ENCODE results near the gene PPBP.

Gene PPBP, protein sequence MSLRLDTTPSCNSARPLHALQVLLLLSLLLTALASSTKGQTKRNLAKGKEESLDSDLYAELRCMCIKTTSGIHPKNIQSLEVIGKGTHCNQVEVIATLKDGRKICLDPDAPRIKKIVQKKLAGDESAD

GRCh38 chr4:73988061-73988460 lies at the start of gene PPBP:
Gene PPBP (minus strand): TSS chr4:73988190. CDS start chr4:73988103, 87 bp downstream.
- Mint-ChIP-seq H3K9me3 (no peaks in the 10 kb centered on the region), H3K4me1 (no peaks in the 10 kb centered on the region), H3K4me3 (no peak within 1 kb of the TSS), H3K27me3 (no peaks in the 10 kb centered on the region), H3K27ac (no peak within 1 kb of the TSS)
- ATAC-seq: peak; percentile 39
- DNase-seq: no peak

DNA sequence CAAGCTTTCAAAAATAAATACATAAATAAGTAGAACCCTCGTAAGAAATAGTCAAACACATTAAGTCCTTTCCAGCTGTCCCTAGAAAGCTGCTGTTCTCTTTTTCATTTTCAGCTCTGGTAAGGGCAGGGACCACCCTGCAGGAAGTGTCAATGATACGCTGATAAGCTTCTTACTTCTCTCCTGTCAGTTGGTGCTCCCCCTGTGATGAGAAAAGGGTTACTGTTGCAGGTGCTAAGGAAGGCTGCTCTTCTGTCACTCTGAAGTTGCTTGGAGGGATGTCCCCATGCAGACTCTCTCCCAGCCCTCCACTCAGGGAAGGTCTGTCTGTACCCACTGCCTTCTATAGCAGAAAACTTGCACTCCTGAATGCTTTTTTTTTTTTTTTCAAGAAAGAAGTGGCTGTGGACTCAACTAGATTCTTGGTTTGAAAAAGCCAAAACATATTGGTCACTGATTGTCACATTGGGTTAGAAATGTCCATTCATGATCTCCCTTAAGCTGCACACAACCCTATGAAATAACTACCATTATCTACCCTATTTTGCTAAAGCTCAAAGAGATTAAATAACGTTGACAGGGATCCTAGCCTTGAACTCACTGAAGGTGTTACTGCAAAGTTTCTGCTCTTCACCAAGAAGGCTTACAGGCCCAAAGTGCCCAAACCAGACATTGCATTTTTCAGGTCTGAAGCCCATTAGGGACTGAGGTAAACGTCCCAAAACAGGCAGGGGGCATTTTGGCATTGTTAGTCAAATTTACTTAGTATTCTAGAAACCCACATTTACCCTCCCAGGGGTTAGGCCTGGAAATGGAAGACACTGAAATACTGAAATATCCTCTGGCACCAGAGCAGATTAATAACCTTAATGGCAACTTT lies 49.3 kb upstream of the PPBP start:
- ATAC-seq (no peak), DNase-seq (no peak)
- Mint-ChIP-seq H3K9me3 (no peaks in the 10 kb centered on the region), H3K27ac (no peak overlapping the region), H3K27me3 (peaks cover 74% of the 10 kb centered on the region), H3K4me3 (peak overlapping the region in 1 of 2 donors; percentile 81), H3K4me1 (peaks cover 14% of the 10 kb centered on the region)

DNA sequence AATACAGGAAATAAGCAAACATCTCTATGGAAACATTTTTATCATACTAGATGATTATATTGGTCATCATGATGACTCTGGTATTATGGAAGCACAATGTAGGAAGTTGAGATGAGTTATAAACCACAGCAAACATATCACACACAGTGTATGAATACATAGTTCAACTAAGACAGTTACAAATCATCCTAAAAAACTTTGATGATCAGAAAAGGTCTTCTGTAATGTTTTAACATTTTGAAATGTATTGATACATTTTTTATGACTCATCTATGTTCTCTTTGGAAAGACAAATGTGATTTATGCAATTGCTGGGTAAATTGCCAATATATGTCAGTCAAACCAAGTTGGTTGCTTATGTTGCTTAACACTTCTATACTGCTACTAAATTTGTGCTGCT lies 45.7 kb upstream of the PPBP start:
- ATAC-seq (no peak), DNase-seq (no peak)
- Mint-ChIP-seq H3K27me3 (peaks cover 38% of the 10 kb centered on the region), H3K4me1 (peaks cover 6% of the 10 kb centered on the region), H3K4me3 (no peak overlapping the region), H3K9me3 (peaks cover 0 to 3% of the 10 kb centered on the region in 2 donors), H3K27ac (no peak overlapping the region)

- ATAC-seq (no peak), DNase-seq (no peak)
- Mint-ChIP-seq H3K4me3 (no peak overlapping the region), H3K27ac (no peak overlapping the region), H3K4me1 (no peaks in the 10 kb centered on the region), H3K27me3 (peaks cover 22% of the 10 kb centered on the region), H3K9me3 (peaks cover 5 to 9% of the 10 kb centered on the region in 2 donors)
Observed at GRCh38 chr4:74032064-74032463, 44.1 kb upstream of the PPBP start.

GRCh38 chr4:74031576-74031975 lies 43.6 kb upstream of the PPBP start:
- H3K27ac Mint-ChIP-seq: no peak overlapping the region
- no peak for ATAC-seq
- no peaks in the 10 kb centered on the region for H3K4me1 Mint-ChIP-seq

DNA sequence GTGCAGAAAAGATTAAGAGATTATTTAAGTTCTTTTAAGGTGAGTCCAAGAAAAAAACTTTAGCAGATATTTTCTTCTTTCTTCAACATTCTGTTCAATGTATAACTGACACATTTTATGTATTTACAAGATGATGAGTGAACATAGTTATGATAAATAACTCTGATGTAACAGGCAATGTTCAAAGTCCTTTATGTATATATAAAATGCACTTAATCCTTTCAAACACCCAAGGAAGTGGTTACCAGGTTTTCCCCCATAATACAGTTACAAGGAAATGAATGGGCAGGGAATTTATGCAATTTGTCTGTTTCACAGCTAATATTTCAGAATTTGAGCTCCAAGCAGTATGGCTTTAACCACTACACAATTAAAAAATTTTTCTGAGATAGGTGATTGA lies 42.3 kb upstream of the PPBP start:
- Mint-ChIP-seq H3K4me1 (no peaks in the 10 kb centered on the region), H3K27me3 (peaks cover 9% of the 10 kb centered on the region), H3K9me3 (peaks cover 5 to 9% of the 10 kb centered on the region in 2 donors), H3K27ac (no peak overlapping the region), H3K4me3 (no peak overlapping the region)
- ATAC-seq (no peak), DNase-seq (no peak)

More at GRCh38 chr4:74031576-74031975, 43.6 kb upstream of the PPBP start:
- H3K27me3 Mint-ChIP-seq: peaks cover 20% of the 10 kb centered on the region
- no peak overlapping the region for H3K4me3 Mint-ChIP-seq
- H3K9me3 Mint-ChIP-seq: peaks cover 5 to 9% of the 10 kb centered on the region in 2 donors
- no peak for DNase-seq

DNA sequence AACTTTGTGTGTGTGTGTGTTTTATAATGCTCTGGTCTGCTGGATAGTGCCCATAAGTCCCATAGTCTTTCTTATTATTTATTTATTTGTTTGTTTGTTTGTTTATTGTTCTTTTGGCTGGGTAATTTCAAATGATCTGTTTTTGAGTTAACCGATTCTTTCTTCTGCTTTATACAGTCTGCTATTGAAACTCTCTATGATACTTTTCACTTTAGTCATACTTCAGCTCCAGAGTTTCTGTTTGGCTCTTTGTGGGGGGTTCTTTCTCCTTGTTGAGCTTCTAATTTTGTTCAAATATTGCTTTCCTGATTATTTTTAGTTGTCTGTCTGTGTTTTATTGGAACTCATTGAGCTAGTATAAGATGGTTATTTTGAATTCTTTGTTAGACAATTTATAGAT lies 40.5 kb upstream of the PPBP start:
- ATAC-seq (no peak), DNase-seq (no peak)
- H3K4me3 Mint-ChIP-seq: no peak overlapping the region
- H3K4me1 Mint-ChIP-seq: no peaks in the 10 kb centered on the region
- H3K27me3 Mint-ChIP-seq: peaks cover 7% of the 10 kb centered on the region
- H3K27ac Mint-ChIP-seq: no peak overlapping the region
- H3K9me3 Mint-ChIP-seq: peaks cover 5 to 9% of the 10 kb centered on the region in 2 donors

- Mint-ChIP-seq H3K4me1 (no peaks in the 10 kb centered on the region), H3K27ac (no peak overlapping the region), H3K4me3 (no peak overlapping the region), H3K9me3 (peaks cover 5 to 6% of the 10 kb centered on the region in 2 donors), H3K27me3 (no peaks in the 10 kb centered on the region)
- ATAC-seq: no peak
- no peak for DNase-seq
Observed at GRCh38 chr4:74023709-74024108, 35.7 kb upstream of the PPBP start.

DNA sequence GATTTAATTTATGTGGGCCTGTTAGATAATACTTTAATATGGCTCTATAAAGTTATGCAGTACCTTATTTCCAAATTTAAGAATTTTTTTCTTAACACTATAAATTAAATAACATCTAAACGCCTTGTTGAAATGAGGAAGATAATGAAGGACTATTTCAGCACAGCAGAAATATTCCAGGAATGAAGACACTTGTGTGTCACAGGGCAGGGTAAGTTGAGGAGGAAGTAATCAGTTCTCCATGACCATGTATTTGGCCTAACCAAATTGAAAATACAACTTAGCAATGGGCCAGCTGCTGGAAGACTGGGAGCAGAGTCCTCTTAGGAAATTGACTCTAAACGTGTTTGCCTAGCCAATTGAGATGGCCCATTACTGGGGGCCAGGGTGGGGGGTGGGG lies 33.6 kb upstream of the PPBP start:
- peaks cover 11% of the 10 kb centered on the region for H3K4me1 Mint-ChIP-seq
- DNase-seq (no peak), ATAC-seq (no peak)
- no peaks in the 10 kb centered on the region for H3K27me3 Mint-ChIP-seq
- H3K27ac Mint-ChIP-seq: no peak overlapping the region
- no peaks in the 10 kb centered on the region for H3K9me3 Mint-ChIP-seq
- H3K4me3 Mint-ChIP-seq: no peak overlapping the region

GRCh38 chr4:74018771-74019170 lies 30.8 kb upstream of the PPBP start:
- Mint-ChIP-seq H3K27me3 (no peaks in the 10 kb centered on the region), H3K4me1 (peaks cover 25% of the 10 kb centered on the region), H3K4me3 (no peak overlapping the region), H3K27ac (no peak overlapping the region), H3K9me3 (no peaks in the 10 kb centered on the region)
- ATAC-seq (peak; percentile 49), DNase-seq (no peak)

DNA sequence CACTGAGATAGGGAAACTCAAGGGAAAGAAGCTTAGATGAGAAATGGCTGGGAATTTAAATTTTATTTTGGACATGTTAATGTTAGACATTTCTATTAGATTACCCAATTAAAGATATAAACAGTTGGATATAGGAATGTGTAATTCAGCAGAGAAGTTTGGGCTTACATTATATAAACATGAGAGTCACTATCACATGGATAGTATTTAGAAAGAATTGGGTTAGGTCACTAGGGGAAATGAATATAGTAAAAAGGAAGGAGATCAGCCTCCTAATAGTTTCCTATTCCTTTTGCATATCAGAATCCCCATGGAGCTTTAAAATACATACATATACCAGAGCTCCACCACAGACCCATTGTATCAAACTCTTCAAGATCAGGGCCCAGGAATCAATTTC lies 30.1 kb upstream of the PPBP start:
- H3K9me3 Mint-ChIP-seq: no peaks in the 10 kb centered on the region
- H3K27me3 Mint-ChIP-seq: no peaks in the 10 kb centered on the region
- ATAC-seq: no peak
- no peak for DNase-seq
- H3K4me1 Mint-ChIP-seq: peaks cover 25% of the 10 kb centered on the region
- no peak overlapping the region for H3K27ac Mint-ChIP-seq
- no peak overlapping the region for H3K4me3 Mint-ChIP-seq

- ATAC-seq (peak; percentile 79), DNase-seq (no peak)
- Mint-ChIP-seq H3K27ac (peak overlapping the region; percentile 8 to 58), H3K9me3 (no peaks in the 10 kb centered on the region), H3K4me3 (no peak overlapping the region), H3K27me3 (no peaks in the 10 kb centered on the region), H3K4me1 (peaks cover 25% of the 10 kb centered on the region)
Observed at GRCh38 chr4:74016068-74016467, 28.1 kb upstream of the PPBP start.

- H3K4me3 Mint-ChIP-seq: no peak overlapping the region
- DNase-seq (no peak), ATAC-seq (peak; percentile 46)
- peaks cover 25% of the 10 kb centered on the region for H3K4me1 Mint-ChIP-seq
- no peaks in the 10 kb centered on the region for H3K9me3 Mint-ChIP-seq
- no peaks in the 10 kb centered on the region for H3K27me3 Mint-ChIP-seq
- H3K27ac Mint-ChIP-seq: peak overlapping the region; percentile 8 to 40
Observed at GRCh38 chr4:74015126-74015780, 27.3 kb upstream of the PPBP start.

GRCh38 chr4:74014332-74014731 lies 26.3 kb upstream of the PPBP start:
- H3K27ac Mint-ChIP-seq: no peak overlapping the region
- H3K4me3 Mint-ChIP-seq: no peak overlapping the region
- no peak for ATAC-seq
- no peaks in the 10 kb centered on the region for H3K9me3 Mint-ChIP-seq
- peaks cover 25% of the 10 kb centered on the region for H3K4me1 Mint-ChIP-seq
- DNase-seq: no peak
- no peaks in the 10 kb centered on the region for H3K27me3 Mint-ChIP-seq

DNA sequence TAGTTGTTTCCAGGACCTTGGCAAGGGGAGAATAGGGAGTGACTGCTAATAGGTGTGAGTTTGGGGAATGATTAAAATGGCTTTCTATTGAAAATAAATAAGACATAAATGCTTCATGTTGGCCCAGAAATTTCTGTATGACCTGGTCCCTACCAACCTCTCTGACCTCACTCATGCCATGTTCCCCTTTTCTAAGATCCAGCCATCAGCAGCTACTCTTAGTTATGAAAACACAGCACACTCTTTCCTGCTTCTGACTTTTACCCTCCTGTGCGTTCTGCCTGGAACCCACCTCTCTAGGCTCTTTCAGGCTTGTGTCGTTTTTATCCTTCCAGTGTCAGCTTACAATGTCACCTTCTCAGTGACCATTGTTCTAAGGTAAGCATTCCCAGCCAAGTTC lies 25.3 kb upstream of the PPBP start:
- no peaks in the 10 kb centered on the region for H3K9me3 Mint-ChIP-seq
- H3K4me1 Mint-ChIP-seq: peaks cover 25% of the 10 kb centered on the region
- no peaks in the 10 kb centered on the region for H3K27me3 Mint-ChIP-seq

DNA sequence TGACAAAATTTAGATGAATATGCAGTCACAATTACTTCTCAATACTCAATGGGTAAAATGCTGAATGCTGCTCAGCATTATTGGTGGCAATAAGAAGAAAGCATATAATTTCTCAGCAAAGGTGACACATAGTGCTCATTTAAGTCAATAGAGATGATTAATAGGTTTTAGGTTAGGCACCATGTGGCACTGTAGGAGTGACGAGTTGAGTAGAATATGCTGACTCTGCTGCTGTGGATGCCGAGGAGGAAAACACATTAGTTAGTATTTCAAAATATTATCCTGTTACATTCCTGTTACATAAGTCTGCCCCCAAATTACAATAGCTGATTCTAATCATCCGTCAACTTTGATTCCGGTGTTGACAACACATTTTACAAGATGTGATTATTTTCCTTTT lies 24.1 kb upstream of the PPBP start:
- Mint-ChIP-seq H3K27ac (no peak overlapping the region), H3K9me3 (no peaks in the 10 kb centered on the region), H3K4me3 (no peak overlapping the region), H3K4me1 (peaks cover 19% of the 10 kb centered on the region), H3K27me3 (no peaks in the 10 kb centered on the region)
- DNase-seq: no peak
- no peak for ATAC-seq

More for the DNA sequence above, 25.3 kb upstream of the PPBP start:
- Mint-ChIP-seq H3K27ac (peak overlapping the region in 1 of 2 donors; percentile 55), H3K4me3 (no peak overlapping the region)
- no peak for ATAC-seq
- DNase-seq: no peak
